ENCODE data around the gene ISLR2.
A peak's percentile ranks its signal among the peaks of the same experiment; 100 is the strongest.
"Not testable (repeated sequence)": the region's sequence is repeated elsewhere in the genome, so short reads cannot be mapped to it uniquely, and the experiment has no call there.

ISLR2 gene

DNA sequence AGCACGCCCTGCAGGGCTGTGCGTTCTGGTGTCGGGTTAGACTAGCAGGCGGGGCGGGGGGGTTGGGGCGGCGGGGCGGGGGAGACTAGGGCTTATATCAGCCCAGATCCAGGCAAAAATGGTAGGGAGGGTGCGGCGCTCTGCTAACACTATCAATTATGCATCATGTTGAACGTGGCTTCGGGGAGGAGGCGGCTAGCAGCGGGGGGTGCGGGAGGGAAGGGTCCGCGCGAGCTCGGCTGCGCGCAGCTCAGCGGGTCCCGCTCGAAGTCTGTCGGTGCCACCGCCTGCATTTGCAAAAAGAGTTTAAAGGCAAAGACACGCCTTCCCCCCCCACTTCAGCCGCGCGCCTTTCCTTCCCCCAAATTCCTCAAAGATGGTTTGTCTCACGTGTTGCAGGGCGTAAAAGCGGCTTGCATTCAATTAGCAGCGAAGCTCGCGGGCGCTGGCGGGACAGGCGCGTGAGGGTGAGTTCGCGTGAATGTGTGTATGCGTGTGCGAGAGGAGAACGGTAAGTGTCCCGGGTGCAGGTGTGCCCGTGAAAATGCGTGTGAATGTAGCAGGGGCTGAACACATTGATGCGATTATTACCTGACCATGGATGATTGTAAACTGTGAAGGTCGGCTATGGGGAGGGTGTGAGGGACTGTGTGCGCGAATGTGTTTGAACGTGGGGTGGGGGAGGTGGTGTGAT lies at the start of gene ISLR2:
ISLR2 (plus strand) TSS at position 432 of the 694 bp plus-strand sequence. CDS start 2,169 bp downstream, outside the sequence.
- DNase-seq, result no peak

- not testable (repeated sequence) for DNase-seq
Measured at GRCh38 chr15:74082450-74082849, 47.9 kb upstream of the ISLR2 start, which contains the start of gene GOLGA6A. Gene GOLGA6A (minus strand): TSS chr15:74082550. CDS start chr15:74082509, 41 bp downstream.

- not testable (repeated sequence) for DNase-seq
Measured at GRCh38 chr15:74094567-74094966, 35.8 kb upstream of the ISLR2 start.

DNA sequence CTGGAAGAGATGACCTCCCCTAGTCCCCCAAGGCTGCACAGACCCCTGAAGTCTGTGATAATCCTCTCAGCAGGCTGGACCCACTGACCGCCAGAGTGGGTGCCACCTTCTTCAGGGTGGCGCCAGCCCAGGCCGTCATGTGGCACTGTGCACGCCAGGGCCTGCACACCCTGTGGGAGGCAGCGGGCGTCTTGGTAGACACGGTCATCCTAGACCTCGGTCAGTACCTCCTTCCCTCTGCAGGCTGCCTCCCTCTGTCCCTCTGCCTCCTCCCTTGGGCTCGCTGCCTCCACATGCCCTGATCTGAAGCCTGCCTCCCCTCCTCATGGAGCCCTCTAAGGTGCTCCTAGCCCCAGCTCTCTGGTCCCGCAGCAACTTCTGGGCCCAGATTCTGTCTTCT lies 34.8 kb upstream of the ISLR2 start:
- DNase-seq, result not testable (repeated sequence)

DNA sequence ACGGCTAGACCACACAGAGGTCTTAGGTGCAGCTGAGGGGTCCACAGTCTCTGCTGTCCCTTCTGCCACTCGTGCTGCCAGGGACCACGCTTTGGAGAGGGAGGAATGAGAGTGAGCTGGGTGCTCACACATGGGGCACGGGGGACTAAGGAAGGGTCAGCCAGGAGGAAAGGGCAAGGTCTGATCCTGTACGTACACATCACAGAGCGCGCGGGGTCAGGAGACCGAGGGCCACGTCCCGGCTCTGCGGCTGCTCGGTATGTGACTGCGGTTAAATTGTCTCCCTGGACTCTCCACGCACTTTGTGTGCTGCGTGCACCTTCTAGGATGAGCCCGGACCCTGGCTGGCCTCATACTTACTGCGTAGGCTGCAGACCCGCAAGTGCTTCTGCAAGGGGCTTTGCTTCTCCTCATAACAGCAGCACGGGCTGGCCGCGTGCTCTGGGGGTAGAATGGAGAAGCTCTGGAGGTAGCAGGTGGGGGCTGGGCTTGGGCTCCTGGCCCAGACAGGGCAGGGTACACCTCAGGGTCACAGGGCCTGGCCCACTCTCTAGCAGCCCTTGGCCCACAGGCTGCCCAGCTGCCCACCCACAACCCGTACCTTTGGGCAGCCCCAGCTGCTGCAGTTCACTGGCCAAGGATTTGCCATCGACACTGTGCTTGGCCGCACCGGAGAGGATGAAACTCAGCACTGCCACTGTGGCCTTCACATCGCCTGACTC lies 33.5 kb upstream of the ISLR2 start:
- DNase-seq, result not testable (repeated sequence)

DNA sequence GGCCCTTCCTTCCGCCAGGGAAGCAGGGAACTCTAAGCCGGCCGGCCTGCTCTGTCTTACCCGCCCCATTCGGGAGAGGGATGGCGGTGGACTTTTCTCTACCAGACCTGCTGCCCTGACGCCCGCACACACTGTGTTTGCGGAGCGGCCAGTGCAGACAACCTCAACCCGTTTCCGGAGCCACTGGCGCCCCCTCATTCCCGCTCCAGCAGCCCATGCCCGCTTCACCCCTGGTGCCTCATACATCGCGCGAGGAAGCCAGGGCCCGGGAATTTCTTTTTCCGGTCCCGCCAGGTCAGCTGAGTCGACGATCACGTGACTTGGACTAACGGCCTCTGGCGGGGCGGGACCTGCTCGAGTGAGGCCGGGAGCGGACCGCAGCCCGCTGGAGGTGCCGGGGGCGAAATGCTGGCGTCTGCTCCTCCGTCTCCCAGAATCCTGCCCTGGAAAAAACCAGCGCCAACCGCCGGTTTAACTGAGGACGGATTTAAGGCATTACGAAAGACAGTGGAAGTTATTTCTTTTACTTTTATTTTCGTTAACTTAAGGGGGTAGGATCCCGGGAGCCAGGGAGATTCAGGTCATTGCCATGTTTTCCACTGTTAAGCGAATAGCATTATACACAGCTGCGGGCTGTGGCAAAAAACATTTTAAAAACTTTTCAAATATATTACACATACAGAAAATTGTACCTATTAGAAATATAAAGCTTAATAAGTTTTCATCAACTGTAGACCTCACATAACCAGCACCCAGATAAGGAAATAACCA lies 30.2 kb upstream of the ISLR2 start:
- peak; percentile 60 for DNase-seq

DNA sequence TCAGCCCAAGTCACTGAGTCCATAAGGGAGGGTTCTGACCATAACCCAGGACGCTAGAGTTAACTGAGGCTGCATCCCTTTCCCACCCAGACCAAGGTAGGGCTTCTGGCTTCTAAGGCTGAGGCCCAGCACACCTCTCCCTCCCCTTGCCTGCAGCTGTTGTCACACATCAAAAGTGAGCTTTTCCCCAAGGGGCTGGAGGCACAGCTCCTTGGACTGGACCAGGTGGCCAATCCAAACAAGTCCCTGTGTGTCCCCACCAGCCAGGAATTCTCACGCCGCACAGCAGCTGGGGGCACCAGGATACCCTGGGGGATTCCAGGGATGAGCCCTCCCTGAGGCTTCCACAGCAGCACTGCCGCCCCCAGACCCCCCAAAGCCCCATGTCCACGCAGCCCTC lies 22.3 kb upstream of the ISLR2 start:
- DNase-seq, result no peak

GRCh38 chr15:74108611-74109010 lies 21.8 kb upstream of the ISLR2 start:
- not testable (repeated sequence) for DNase-seq

- DNase-seq, result no peak
Measured at GRCh38 chr15:74109713-74110112, 20.7 kb upstream of the ISLR2 start.

GRCh38 chr15:74120426-74120825 lies 10.0 kb upstream of the ISLR2 start:
- DNase-seq, result no peak

GRCh38 chr15:74121039-74121438 lies 9.3 kb upstream of the ISLR2 start:
- DNase-seq, result no peak

DNA sequence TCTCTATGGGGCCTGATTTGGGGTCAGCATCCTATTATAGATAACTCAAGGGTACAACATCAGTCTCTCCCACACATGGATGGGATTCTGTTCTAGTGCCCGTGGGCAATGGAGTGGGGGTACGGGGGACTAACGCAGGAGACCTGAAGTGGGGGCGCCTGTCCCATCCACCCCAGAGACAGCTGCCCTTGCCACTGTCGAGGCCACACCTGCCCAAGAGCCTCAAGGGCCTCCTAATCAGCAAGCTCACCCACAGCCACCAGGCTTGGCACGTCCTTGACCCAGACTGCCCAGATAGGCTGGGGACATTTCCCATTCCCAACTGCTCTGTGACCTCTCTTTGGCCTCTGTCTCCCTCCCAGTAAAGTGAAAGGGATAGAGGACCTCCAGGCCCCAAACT lies 8.5 kb upstream of the ISLR2 start:
- no peak for DNase-seq

- DNase-seq, result no peak
Measured at GRCh38 chr15:74122403-74123130, 7.8 kb upstream of the ISLR2 start.

- no peak for DNase-seq
Measured at GRCh38 chr15:74123131-74123429, 7.3 kb upstream of the ISLR2 start.

- no peak for DNase-seq
Measured at GRCh38 chr15:74123658-74124057, 6.7 kb upstream of the ISLR2 start.

GRCh38 chr15:74124196-74124595 lies 6.2 kb upstream of the ISLR2 start:
- DNase-seq, result no peak

- DNase-seq, result no peak
Measured at GRCh38 chr15:74124759-74125158, 5.6 kb upstream of the ISLR2 start.

DNA sequence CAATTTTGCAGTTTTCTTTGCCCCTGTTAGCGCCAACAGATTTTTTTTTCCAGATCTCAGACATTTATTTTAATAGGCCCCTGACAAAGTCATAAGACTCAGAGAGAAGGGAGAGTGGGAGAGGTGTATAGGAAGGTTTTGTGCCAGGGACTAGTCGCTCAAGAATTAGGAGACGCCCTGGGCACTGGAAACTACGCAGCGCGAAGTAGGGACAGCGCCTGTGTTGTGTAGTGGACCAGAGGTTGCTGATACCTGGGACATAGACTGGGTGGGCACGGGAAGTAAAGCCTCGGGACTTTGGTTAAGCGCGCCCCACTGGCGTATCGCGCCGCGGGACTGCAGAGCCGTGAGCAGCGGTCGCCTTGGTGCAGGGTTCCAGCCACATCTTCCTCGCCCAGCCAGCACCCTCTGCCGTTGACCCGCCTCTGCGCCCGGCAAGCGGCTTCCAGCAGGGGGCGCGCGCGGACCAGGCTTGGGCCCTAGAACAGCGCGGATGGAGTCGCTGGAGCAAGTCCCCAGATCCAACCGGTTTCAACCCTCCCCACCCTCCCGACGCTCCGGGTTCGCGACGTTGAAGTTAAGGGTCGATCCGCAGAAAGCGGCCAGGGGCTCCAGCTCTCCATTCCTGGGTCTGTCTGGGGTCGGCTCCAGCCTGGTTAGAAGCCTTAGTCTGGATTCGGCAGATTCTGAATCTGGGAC lies 3.0 kb upstream of the ISLR2 start:
- DNase-seq, result peak; percentile 66

- no peak for DNase-seq
Measured at GRCh38 chr15:74127954-74128784, 2.2 kb upstream of the ISLR2 start.

DNA sequence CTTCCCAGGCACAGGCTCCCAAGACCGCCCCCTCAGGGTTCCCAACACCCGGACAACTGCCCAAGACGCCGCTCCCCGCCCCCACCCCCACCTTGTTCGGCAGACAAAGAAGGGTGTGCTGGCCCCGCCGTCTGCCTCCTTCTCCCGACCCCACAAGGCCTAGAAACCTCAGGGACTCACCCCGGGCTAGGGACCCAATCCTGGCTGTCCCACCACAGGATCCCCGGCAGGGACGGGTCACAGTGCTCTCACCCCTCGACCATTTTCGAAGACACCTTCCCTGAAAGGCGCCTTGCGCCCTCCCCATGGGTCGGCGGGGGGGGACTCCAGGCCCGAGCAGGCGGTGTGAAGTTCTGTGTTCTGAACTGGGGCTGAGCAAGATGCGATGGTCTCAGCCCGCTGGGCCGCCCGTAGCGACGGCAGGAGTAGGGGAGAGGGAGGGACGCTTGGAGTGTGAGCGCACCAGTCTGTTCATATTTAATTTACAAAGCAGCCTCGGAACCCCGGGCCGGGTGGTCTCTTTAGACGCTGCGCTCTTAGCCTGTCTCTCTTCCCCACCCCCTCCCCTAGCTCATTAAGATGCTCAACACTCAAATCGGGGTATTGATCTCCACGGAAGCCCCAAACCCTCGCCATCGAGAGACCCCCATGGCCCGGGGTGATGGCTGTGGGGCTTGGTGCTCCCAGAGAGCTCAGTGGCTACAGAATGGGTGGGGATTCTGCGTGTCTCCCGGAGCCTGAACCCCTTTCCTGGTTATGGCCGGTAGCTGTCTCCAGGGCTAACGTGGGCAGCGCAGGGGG lies 1.4 kb upstream of the ISLR2 start:
- no peak for DNase-seq
